Astrocyte of the spinal cord (primary cell): Measurements from ENCODE around the gene RHOD.
A peak's percentile ranks its signal among the peaks of the same experiment; 100 is the strongest.

Experiments used
- DNase-seq: peaks from one replicate; pipeline ENCODE4 v3.0.0; 2011; ENCODE audit warnings: low read depth, low spot score
- H3K4me3 ChIP-seq: 2 replicates; pipeline ENCODE4 v1.5.1; 2011; ENCODE audit warnings: low read depth, mild to moderate bottlenecking, low read length, moderate library complexity
- in situ Hi-C: cut with HindIII; loops from 2 replicates; pipeline ENCODE4 v1.10.0; 2017; ENCODE audit warnings: low sequenced_read_pairs
- TF ChIP-seq, protein P1 (sequence below): IDR thresholded peaks from 2 replicates; pipeline ENCODE4 v1.5.1; 2012; ENCODE audit warnings: low read depth, mild to moderate bottlenecking, low read length, inconsistent platforms

The RHOD gene

DNA sequence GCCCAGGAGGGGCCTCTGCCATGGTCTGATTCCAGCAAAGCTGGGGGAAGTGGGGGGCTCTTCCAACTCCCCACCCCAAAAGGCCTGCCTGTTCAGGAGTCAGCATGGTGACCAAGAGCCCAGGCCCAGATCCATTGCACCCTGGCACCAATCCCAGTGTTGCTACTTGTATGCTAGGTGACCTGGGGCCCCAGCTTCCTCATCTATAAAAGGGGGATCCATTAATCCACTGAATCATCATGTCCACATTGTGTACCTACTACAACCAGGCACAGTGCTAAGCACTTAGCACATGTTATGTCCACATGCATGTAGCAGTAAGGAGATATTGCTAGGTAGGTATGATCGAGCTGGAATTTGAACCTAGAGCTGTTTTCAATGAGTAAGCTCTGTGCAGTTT is 31.7 kb upstream of the RHOD start:
- H3K4me3 ChIP-seq, result no peak overlapping the region

DNA sequence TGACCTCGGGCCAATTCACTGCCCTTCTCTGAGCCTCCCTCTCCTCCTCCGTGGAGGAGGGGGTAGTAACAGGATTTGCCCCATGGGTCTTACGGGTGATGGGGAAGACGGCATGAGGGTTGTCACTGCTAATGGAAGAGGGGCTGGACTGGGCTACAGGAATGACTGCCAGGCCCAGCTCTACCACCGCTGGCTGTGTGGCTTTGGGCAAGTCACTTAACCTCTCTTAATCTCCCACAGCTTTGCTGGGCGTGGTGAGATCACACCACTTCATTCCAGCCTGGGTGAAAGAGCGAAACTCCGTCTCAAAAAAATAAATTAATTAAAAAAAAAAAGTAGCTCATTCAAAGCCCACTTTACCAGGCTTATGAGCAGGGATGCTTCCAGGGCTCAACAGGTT is 30.9 kb upstream of the RHOD start:
- in situ Hi-C loops, result no loop called here
- H3K4me3 ChIP-seq, result no peak overlapping the region
- no peak for DNase-seq
- TF ChIP-seq, protein P1, sequence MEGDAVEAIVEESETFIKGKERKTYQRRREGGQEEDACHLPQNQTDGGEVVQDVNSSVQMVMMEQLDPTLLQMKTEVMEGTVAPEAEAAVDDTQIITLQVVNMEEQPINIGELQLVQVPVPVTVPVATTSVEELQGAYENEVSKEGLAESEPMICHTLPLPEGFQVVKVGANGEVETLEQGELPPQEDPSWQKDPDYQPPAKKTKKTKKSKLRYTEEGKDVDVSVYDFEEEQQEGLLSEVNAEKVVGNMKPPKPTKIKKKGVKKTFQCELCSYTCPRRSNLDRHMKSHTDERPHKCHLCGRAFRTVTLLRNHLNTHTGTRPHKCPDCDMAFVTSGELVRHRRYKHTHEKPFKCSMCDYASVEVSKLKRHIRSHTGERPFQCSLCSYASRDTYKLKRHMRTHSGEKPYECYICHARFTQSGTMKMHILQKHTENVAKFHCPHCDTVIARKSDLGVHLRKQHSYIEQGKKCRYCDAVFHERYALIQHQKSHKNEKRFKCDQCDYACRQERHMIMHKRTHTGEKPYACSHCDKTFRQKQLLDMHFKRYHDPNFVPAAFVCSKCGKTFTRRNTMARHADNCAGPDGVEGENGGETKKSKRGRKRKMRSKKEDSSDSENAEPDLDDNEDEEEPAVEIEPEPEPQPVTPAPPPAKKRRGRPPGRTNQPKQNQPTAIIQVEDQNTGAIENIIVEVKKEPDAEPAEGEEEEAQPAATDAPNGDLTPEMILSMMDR, result no peak

More for the DNA sequence above, 31.7 kb upstream of the RHOD start:
- in situ Hi-C loops, result no loop called here
- TF ChIP-seq, protein P1, result no peak
- DNase-seq, result no peak

DNA sequence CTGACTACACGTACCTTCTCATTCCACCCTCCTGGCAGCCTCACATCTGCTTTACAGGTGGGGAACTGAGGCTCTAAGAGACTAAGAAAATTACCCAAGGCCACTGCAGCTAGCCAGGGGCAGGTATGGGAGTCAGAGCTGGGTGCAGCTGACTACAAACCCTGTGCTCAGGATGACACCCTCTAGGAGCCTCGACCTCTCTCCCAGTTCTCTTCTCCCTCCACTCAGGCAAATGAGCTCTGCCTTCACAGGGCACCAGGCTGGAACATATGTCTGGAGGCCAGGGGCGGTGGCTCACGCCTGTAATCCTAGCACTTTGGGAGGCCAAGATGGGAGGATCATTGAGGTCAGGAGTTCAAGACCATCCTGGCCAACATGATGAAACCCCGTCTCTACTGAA is 29.7 kb upstream of the RHOD start:
- TF ChIP-seq, protein P1, result no peak
- H3K4me3 ChIP-seq, result no peak overlapping the region
- in situ Hi-C loops, result no loop called here
- no peak for DNase-seq

DNA sequence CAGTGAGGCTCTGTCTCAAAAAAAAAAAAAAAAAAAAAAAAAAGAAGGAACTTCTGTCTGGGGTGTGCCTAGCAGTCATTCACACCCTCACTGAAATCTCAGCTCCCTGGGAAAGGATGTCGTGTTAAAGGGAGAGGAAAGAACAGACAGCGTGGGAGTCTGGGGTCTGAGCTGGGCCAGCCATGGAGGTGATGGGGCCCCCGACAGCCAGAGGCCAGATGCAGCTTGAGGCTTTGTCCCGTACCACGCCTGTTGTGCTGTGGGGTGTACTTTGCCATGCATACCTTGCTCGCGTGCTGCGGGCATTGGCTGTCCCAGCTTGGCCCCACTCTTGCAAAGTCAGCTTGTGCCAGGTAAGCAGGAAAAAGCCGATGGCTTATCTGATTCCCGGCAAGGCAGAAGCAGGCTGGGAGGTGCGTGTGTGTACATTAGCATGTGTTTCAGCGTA is 29.1 kb upstream of the RHOD start:
- no peak for DNase-seq
- TF ChIP-seq, protein P1, result no peak
- in situ Hi-C loops, result no loop called here
- H3K4me3 ChIP-seq, result no peak overlapping the region

DNA sequence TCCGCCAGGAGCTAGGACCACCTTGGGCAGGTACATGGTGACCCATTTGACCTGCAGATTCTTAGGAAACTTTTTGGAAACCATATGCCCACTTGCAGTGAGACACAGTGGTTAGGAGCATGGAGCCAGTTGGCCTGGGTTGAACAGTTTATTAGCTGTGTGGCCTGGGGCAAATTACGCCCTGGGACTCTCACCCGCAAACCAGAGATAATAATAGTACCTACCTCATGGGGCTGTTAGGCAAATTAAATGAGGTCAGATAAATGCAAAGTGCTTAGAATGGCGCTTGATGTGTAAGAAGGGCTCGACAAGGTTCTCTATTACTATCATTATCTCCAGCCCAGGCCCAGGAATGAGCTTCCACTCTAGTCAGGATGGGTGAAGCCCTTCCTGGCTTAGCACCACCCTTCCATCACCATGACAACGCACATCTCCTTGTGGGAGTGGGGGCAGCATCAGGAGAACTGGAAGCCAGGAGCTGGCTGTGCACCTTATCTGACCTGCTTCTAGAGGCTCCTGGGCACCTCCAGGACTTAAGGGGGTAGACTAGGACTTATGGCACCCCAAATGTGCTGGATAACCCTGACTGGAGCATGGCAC is 28.6 kb upstream of the RHOD start:
- DNase-seq, result no peak
- TF ChIP-seq, protein P1, result no peak
- in situ Hi-C loops, result no loop called here
- H3K4me3 ChIP-seq, result no peak overlapping the region

DNA sequence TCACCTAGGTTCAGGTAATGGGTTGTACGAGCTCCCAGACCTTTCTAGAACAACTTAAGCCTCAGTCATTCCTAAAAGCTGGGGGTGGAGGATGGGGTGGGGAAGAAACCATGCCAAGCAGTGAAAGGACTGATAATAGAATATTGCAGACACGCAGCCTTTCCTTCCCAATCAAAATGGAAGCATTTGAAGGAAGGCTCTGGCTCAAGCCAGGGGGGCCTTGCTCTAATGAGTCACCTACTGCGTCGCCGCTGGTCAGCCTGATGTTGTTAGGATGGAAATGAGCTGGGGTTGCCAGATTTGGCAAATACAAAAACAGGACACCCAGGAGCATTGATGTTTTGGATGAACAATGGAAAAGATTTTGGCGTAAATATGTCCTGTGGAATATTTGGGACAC is 27.5 kb upstream of the RHOD start:
- peak; percentile 22 for DNase-seq
- in situ Hi-C loops, result no loop called here
- TF ChIP-seq, protein P1, result no peak
- H3K4me3 ChIP-seq, result no peak overlapping the region
